ENCODE results near the gene IMPA2.

DNA sequence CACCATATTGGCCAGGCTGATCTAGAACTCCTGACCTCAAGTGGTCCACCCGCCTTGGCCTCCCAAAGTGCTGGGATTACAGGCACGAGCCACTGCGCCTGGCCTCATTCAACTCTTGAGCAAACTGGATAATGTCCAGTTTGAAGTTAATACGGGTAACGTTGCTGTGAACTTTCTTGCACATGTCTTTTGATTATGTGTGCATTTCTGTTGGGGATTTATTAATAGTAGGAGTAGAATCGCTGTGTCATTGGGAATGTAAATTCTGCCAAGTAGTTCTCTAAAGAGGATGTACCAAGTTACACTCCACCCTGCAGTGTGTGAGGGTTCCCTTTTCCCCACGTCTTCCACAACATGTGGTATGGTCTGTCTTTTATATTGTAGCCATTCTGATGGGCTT is 6.2 kb downstream of the IMPA2 start:
- TF ChIP-seq, protein P1, sequence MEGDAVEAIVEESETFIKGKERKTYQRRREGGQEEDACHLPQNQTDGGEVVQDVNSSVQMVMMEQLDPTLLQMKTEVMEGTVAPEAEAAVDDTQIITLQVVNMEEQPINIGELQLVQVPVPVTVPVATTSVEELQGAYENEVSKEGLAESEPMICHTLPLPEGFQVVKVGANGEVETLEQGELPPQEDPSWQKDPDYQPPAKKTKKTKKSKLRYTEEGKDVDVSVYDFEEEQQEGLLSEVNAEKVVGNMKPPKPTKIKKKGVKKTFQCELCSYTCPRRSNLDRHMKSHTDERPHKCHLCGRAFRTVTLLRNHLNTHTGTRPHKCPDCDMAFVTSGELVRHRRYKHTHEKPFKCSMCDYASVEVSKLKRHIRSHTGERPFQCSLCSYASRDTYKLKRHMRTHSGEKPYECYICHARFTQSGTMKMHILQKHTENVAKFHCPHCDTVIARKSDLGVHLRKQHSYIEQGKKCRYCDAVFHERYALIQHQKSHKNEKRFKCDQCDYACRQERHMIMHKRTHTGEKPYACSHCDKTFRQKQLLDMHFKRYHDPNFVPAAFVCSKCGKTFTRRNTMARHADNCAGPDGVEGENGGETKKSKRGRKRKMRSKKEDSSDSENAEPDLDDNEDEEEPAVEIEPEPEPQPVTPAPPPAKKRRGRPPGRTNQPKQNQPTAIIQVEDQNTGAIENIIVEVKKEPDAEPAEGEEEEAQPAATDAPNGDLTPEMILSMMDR (IDR thresholded peaks at IDR 0.05; ENCODE audit: insufficient read depth, low read length, poor library complexity, severe bottlenecking) = no peak
- TF ChIP-seq EZH2phosphoT487 (conservative IDR thresholded peaks at IDR 0.05; ENCODE audit: low read length) = no peak

All from SU-DHL-6 (cell line).